Activated CD4-positive, CD25-positive, alpha-beta regulatory T cell (primary cell): ENCODE data around the gene NECTIN2.
"Not testable (repeated sequence)": the region's sequence is repeated elsewhere in the genome, so short reads cannot be mapped to it uniquely, and the experiment has no call there.

ENCODE experiments used
- DNase-seq, 4 experiments: peaks; one replicate each; lab custom pipeline; 2025; lab: John Stamatoyannopoulos, UW

The NECTIN2 gene

DNA sequence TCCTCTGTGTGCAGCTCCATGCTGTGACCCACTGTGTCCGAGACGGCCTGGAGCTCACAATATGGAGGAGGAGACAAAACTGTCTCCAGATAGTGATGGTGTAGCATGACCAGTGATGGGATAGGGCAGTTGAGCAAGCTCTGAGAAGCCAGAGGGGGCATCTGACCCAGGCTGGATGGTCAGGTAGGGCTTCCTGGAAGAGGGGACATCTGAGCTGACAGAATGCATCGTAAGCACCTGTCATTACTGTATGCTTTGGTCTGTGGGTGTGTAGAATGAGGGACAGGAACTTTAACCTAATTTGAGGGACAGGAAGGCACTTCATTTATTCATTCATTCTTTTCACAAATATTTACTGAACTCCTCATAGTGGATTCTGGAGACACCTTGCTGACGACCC, 38.5 kb downstream of the NECTIN2 start:
- no peak for DNase-seq

DNA sequence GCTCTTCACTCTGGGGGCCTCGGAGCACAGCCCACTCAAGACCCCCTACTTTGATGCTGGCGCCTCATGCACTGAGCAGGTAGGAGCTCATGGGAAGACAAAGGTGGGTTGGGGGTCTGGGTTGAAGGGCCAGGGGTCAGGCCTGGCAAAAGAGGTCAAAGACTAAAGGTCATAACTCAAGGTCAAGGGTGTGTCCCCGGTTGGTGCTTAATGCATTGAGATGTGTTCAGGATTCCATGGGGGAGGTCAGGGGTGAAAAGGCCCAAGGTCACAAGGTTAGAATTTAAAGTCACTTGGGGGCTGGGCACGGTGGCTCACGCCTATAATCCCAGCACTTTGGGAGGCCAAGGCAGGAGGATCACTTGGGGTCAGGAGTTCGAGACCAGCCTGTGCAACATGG, 40.0 kb downstream of the NECTIN2 start:
- DNase-seq: no peak

DNA sequence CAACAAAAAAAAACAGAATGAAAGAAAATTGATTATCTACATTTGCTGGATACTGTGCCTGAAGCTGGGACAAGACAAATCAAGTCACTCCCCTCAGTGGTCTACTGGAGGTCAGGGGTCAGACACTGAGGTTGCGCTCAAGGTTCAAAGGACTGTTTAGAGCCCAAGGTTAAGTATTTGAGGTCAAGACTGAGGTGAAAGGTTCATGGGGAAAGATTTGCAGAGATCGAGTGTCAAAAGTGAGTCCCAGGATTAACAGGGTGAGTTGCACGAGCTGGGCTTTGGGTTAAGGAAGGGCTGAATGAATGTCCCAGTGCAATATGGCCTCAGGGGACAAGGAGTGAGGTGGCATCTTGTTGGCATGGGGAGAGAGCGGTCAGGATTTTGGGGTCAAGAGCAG, 41.6 kb downstream of the NECTIN2 start:
- no peak for DNase-seq

GRCh38 chr19:44888335-44888734, 42.2 kb downstream of the NECTIN2 start:
- DNase-seq: not testable (repeated sequence)

DNA sequence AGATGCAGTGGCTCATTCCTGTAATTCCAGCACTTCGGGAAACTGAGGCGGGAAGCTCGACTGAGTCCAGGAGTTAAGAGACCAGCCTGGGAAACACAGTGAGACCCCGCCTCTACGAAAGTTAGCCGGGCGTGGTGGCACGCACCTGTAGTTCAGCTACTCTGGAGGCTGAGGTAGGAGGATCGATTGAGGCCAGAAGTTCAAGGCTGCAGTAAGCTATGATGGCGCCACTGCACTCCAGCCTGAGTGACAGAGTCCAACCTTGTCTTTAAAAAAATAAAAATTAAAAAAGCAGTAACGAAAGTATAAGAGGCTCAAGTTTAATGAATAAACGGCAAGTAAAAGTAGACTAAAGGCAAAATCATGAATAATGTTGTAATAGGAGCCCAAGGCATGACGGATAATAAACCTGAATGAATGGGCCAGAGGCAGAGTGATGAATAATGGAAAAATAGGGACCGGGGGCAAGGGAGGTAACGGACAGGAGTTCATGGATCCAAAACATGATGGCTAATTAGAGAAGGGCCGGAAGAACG, 43.8 kb downstream of the NECTIN2 start:
- DNase-seq: no peak

DNA sequence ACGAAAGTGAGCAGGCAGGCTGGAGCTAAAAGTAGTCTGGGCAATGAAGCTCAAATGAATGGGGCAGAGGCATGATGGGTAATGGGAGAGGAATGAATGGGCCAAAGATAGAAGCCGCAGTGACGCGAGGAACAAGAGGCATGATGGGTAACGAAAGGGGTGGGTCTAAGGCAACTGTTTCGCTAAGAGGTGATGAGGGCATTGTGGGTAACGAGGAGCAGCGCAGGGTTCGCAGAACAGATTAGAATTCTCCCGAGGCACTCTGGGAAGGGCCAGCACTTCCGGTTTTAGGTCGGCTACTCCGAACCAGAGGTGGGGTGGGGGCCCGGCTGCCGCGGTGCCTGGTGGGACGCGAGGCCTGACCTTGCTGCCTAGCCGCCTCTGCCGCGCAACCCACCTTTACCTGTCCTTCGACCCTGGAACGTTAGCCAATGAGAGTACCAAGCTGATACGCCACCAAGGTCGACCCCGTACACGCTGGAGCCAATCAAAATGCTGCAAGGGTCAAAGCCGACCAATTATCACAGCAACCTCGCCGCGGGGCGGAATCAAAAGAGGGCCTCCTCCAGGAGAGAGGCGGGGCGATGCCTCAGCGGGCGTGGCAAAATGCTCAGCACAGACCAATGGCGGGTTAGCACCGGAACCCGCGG, 44.4 kb downstream of the NECTIN2 start:
- peak in 3 of 4 experiments; percentile 99 to 100 (median 99) for DNase-seq

GRCh38 chr19:44891016-44891882, 45.2 kb downstream of the NECTIN2 start, which contains the start of gene TOMM40:
TOMM40 (plus strand) TSS chr19:44891254; CDS start chr19:44891416, 162 bp downstream.
- peak in 2 of 4 experiments; percentile 99 to 100 for DNase-seq

- no peak for DNase-seq
These were observed 46.8 kb downstream of the NECTIN2 start for GRCh38 chr19:44892932-44893331.

DNA sequence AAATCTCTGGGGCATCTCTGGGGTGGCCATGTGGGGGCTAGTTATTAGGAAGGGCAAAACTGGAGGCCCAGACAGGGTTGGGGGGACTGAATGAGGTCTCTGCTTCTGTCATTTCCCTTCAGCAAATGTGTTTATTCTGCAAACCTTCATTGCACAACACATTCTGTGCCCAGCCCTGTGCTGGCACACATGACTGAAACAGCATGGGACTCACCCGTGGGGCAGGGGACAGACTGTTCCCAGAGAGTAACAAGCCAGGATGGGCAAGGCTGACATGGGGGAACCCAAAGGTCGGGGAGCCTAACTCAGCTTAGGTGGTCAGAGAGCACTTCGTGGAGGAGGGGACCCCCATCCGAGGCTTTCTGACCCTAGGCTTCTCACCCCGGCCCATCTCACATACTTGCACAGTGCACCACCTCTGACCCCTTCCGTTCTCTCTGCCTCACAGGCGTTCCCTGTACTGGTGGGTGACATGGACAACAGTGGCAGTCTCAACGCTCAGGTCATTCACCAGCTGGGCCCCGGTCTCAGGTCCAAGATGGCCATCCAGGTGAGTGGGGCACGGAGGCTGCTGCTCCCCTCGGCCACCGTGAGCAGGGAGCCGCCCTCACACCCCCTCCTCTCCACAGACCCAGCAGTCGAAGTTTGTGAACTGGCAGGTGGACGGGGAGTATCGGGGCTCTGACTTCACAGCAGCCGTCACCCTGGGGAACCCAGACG, 47.4 kb downstream of the NECTIN2 start:
- no peak for DNase-seq

GRCh38 chr19:44894052-44894400, 47.9 kb downstream of the NECTIN2 start:
- DNase-seq: no peak

- no peak for DNase-seq
These were observed 48.8 kb downstream of the NECTIN2 start for GRCh38 chr19:44894946-44895345.

GRCh38 chr19:44897835-44898234, 51.7 kb downstream of the NECTIN2 start:
- no peak for DNase-seq

DNA sequence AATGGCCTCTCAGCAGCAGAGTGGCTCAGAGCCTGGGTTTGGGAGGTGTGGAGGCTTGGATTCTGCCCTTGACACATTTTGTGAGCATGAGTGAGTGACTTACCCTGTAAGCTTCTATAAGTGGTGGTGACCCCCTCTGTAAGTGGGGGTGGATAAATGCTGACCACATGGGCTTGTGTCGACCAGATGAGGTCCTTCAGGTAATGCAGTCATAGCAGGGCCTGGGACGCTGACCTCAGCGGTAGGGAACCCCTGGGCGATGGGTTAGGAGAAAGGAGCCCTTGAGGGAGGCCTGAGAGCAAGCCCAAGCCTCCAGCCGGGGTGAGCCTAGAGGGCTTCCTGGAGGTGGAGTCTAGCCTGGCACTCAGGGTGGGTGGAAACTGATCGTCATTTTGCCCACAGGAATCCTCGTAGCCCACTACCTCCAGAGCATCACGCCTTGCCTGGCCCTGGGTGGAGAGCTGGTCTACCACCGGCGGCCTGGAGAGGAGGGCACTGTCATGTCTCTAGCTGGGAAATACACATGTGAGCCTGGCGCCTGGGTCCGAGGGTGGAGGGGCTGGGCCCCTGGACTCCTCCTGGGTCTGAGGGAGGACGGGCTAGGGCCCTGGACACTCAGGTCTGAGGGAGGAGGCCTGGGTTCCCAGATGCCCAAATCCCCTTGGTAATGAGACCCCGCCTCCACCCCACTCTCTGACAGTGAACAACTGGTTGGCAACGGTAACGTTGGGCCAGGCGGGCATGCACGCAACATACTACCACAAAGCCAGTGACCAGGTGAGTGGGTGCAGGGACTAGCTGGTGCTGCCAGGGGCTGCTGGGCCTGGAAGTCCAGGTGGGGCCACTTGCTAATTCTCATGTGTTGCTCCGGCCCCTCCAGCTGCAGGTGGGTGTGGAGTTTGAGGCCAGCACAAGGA, 54.5 kb downstream of the NECTIN2 start:
- no peak for DNase-seq

DNA sequence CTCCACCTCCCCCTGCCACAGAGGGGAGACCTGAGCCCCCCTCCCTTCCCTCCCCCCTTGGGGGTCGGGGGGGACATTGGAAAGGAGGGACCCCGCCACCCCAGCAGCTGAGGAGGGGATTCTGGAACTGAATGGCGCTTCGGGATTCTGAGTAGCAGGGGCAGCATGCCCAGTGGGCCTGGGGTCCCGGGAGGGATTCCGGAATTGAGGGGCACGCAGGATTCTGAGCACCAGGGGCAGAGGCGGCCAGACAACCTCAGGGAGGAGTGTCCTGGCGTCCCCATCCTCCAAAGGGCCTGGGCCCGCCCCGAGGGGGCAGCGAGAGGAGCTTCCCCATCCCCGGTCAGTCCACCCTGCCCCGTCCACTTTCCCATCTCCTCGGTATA, 57.1 kb downstream of the NECTIN2 start:
- no peak for DNase-seq

DNA sequence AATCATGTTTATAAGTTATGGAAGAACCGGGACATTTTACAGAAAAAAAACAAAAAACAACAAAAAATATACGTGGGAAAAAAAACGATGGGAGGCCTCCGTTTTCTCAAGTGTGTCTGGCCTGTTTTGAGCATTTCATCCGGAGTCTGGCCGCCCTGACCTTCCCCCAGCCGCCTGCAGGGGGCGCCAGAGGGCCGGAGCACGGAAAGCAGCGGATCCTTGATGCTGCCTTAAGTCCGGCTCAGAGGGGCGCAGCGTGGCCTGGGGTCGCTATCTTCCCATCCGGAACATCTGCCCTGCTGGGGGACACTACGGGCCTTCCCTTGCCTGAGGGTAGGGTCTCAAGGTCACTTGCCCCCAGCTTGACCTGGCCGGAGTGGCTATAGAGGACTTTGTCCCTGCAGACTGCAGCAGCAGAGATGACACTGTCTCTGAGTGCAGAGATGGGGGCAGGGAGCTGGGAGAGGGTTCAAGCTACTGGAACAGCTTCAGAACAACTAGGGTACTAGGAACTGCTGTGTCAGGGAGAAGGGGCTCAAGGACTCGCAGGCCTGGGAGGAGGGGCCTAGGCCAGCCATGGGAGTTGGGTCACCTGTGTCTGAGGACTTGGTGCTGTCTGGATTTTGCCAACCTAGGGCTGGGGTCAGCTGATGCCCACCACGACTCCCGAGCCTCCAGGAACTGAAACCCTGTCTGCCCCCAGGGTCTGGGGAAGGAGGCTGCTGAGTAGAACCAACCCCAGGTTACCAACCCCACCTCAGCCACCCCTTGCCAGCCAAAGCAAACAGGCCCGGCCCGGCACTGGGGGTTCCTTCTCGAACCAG, 57.7 kb downstream of the NECTIN2 start:
- DNase-seq: peak; percentile 52 to 77 (median 58)

DNA sequence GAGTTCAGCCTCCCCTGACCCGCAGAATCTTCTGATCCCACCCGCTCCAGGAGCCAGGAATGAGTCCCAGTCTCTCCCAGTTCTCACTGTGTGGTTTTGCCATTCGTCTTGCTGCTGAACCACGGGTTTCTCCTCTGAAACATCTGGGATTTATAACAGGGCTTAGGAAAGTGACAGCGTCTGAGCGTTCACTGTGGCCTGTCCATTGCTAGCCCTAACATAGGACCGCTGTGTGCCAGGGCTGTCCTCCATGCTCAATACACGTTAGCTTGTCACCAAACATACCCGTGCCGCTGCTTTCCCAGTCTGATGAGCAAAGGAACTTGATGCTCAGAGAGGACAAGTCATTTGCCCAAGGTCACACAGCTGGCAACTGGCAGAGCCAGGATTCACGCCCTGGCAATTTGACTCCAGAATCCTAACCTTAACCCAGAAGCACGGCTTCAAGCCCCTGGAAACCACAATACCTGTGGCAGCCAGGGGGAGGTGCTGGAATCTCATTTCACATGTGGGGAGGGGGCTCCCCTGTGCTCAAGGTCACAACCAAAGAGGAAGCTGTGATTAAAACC, 58.4 kb downstream of the NECTIN2 start:
- DNase-seq: no peak

DNA sequence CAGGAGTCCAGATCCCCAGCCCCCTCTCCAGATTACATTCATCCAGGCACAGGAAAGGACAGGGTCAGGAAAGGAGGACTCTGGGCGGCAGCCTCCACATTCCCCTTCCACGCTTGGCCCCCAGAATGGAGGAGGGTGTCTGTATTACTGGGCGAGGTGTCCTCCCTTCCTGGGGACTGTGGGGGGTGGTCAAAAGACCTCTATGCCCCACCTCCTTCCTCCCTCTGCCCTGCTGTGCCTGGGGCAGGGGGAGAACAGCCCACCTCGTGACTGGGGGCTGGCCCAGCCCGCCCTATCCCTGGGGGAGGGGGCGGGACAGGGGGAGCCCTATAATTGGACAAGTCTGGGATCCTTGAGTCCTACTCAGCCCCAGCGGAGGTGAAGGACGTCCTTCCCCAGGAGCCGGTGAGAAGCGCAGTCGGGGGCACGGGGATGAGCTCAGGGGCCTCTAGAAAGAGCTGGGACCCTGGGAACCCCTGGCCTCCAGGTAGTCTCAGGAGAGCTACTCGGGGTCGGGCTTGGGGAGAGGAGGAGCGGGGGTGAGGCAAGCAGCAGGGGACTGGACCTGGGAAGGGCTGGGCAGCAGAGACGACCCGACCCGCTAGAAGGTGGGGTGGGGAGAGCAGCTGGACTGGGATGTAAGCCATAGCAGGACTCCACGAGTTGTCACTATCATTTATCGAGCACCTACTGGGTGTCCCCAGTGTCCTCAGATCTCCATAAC, 59.5 kb downstream of the NECTIN2 start, which contains the start of gene APOE:
APOE (plus strand) TSS at position 360 of the 724 bp plus-strand sequence. CDS start 829 bp downstream, outside the sequence.
- DNase-seq: no peak

DNA sequence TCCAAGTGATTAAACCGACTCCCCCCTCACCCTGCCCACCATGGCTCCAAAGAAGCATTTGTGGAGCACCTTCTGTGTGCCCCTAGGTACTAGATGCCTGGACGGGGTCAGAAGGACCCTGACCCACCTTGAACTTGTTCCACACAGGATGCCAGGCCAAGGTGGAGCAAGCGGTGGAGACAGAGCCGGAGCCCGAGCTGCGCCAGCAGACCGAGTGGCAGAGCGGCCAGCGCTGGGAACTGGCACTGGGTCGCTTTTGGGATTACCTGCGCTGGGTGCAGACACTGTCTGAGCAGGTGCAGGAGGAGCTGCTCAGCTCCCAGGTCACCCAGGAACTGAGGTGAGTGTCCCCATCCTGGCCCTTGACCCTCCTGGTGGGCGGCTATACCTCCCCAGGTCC, 61.5 kb downstream of the NECTIN2 start:
- no peak for DNase-seq
